ENCODE measurements around the gene POU6F2.

The POU6F2 gene

GRCh38 chr7:39069031-39069430 is 91.3 kb downstream of the POU6F2 start:
- no peak for DNase-seq (ENCODE audit: low spot score)

GRCh38 chr7:39069896-39070881 is 92.5 kb downstream of the POU6F2 start:
- DNase-seq (ENCODE audit: low spot score): peak; percentile 34

- DNase-seq (ENCODE audit: low spot score): no peak
Observed at GRCh38 chr7:39071116-39071515, 93.4 kb downstream of the POU6F2 start.

GRCh38 chr7:39073432-39073831 is 95.7 kb downstream of the POU6F2 start:
- peak; percentile 34 for DNase-seq (ENCODE audit: low spot score)

GRCh38 chr7:39075210-39075609 is 97.5 kb downstream of the POU6F2 start:
- no peak for DNase-seq (ENCODE audit: low spot score)

GRCh38 chr7:39083781-39084180 is 106.1 kb downstream of the POU6F2 start:
- no peak for DNase-seq (ENCODE audit: low spot score)

- DNase-seq (ENCODE audit: low spot score): no peak
Observed at GRCh38 chr7:39084349-39084748, 106.6 kb downstream of the POU6F2 start.

- no peak for DNase-seq (ENCODE audit: low spot score)
Observed at GRCh38 chr7:39085189-39085588, 107.5 kb downstream of the POU6F2 start.

- no peak for DNase-seq (ENCODE audit: low spot score)
Observed at GRCh38 chr7:39085590-39086049, 107.9 kb downstream of the POU6F2 start.

GRCh38 chr7:39086638-39087360 is 109.1 kb downstream of the POU6F2 start:
- DNase-seq (ENCODE audit: low spot score): no peak

- no peak for DNase-seq (ENCODE audit: low spot score)
Observed at GRCh38 chr7:39088730-39089593, 111.3 kb downstream of the POU6F2 start.

GRCh38 chr7:39091145-39091544 is 113.4 kb downstream of the POU6F2 start:
- no peak for DNase-seq (ENCODE audit: low spot score)

- DNase-seq (ENCODE audit: low spot score): no peak
Observed at GRCh38 chr7:39091774-39092173, 114.1 kb downstream of the POU6F2 start.

- DNase-seq (ENCODE audit: low spot score): no peak
Observed at GRCh38 chr7:39094731-39095130, 117.0 kb downstream of the POU6F2 start.

GRCh38 chr7:39095875-39096619 is 118.3 kb downstream of the POU6F2 start:
- no peak for DNase-seq (ENCODE audit: low spot score)

- DNase-seq (ENCODE audit: low spot score): no peak
Observed at GRCh38 chr7:39098506-39098905, 120.8 kb downstream of the POU6F2 start.

GRCh38 chr7:39099146-39099545 is 121.4 kb downstream of the POU6F2 start:
- DNase-seq (ENCODE audit: low spot score): no peak

- no peak for DNase-seq (ENCODE audit: low spot score)
Observed at GRCh38 chr7:39100270-39100669, 122.6 kb downstream of the POU6F2 start.

- DNase-seq (ENCODE audit: low spot score): no peak
Observed at GRCh38 chr7:39102234-39102633, 124.5 kb downstream of the POU6F2 start.

GRCh38 chr7:39105720-39106119 is 128.0 kb downstream of the POU6F2 start:
- DNase-seq (ENCODE audit: low spot score): no peak

- peak; percentile 79 for DNase-seq (ENCODE audit: low spot score)
Observed at GRCh38 chr7:39125846-39126245, 148.1 kb downstream of the POU6F2 start.

All from SK-N-DZ (cell line).